ENCODE data around the gene CSAG1.
"Not testable (repeated sequence)": the region's sequence is repeated elsewhere in the genome, so short reads cannot be mapped to it uniquely, and the experiment has no call there.

DNA sequence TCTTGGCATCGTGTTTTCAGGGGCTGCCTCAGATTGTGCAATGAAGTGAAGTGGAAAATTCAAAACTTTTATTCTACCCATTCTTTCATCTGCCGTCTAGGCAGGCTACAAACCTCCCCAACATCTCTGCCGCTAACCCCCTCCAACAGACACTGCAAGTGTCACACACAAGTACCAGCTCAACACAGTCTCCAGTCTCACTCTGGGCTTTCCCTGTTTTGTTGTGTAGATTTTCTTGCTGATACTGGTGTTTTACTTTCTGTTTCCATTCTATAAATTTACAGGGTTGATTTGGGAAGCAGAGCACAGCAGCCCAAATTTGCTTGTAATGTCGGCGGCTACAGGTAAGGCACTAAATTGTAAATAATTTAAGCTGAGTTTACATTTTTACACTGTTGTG, 21.4 kb upstream of the CSAG1 start:
- TF ChIP-seq CTCF, POLR2A, POLR2AphosphoS5 (IDR thresholded peaks at IDR 0.05): not testable (repeated sequence)

All from breast epithelium (tissue), 3 donors.